HG02588 (cell line): ENCODE data around the gene SLC16A7.
"Not testable (repeated sequence)": the region's sequence is repeated elsewhere in the genome, so short reads cannot be mapped to it uniquely, and the experiment has no call there.

Experiments used
- ATAC-seq: cut with Tn5 transposase; IDR thresholded peaks from one replicate; pipeline ENCODE4 v1.9.1; 2021; ENCODE audit warnings: mild to moderate bottlenecking, moderate library complexity; ENCODE audit not compliant: unreplicated experiment

Gene SLC16A7

DNA sequence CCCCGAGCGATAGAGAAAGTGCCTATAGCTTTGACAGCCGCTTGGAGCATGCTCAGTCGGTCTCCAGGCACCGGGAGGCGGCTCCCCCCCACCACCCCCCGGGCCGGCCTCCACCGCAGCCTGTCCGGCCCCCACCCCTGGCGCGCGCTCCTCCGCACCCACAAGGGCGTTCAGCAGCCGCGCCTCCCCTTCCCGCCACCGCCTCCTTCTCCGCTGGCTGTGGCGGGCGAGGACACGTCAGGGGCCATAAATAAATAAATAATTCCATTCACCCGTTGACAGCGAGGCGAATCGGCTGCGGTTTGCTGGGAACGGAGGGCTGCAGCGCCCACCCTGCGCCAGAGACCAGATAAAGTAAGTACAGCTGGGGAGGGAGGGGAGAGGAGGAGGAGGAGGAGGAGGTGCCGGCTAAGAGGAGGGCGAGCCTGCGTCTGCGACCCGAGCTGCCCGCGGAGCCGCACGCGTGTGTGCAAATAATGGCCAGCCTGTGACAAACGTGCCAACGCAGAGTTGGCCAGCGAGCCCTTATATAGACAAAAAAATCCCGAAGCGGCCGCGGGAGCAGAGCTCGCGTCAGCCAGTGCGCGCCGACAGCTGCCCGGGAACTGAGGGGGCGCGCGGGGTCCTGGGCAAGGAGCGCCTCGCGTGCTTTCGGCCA is at the start of gene SLC16A7:
Gene SLC16A7 (plus strand): TSS at position 147 of the 658 bp plus-strand sequence. CDS start 108,773 bp downstream, outside the sequence.
- ATAC-seq: peak; percentile 61

DNA sequence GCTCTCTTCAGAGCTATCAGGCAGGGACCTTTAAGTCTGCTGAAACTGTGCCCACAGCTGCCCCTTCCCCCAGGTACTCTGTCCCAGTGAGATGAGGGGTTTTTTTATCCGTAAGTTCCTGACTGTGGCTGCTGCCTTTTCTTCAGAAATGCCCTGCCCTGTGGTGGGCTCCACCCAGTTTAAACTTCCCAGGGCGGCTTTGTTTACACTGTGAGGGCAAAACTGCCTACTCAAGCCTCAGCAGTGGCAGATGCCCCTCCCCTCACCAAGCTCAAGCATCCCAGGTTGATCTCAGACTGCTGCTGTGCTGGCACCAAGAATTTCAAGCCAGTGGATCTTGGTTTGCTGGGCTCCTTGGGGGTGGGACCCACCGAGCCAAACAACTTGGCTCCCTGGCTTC is 46.9 kb upstream of the SLC16A7 start:
- no peak for ATAC-seq

DNA sequence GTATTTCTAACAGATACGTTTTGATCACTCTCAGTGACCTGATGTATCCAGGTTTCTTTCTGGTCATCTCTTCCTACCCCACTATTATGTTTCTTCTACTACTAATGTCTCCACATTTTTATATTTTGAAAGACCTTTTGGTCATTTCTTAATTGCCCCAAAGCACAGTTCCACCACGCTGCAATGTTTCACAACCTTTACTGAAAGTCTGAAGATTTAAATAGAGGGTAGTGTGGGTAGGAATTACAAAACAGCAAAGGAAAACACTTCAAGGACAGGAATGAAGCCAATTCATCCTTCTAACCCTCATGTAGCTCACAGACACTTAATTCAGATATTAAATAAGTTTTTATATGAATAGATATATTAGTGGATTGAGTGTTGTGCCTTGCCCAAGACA is 36.1 kb upstream of the SLC16A7 start:
- no peak for ATAC-seq

GRCh38 chr12:59570145-59570544 is 25.7 kb upstream of the SLC16A7 start:
- ATAC-seq: no peak

DNA sequence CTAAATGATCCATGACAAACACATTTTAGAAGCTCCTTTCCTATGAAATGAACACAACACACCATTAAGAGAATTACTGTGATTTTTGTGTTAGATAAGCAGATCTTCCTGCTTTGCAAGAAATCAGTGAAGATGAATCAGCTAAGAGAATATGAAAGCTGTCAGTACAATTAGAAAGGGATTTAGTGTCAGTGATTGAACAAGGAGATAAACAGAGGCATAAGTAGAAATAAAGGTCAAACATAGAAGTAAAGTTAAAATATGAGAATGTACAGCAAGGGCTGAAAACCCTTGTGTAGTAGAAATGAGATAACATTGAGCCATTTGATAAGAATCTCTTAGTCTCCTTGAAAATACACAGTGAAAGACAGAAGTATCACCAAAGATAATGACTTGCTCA is 21.4 kb upstream of the SLC16A7 start:
- ATAC-seq: no peak

GRCh38 chr12:59575826-59576225 is 20.0 kb upstream of the SLC16A7 start:
- no peak for ATAC-seq

- ATAC-seq: no peak
These were observed 17.6 kb upstream of the SLC16A7 start for GRCh38 chr12:59578254-59578653.

- ATAC-seq: no peak
These were observed 16.2 kb upstream of the SLC16A7 start for GRCh38 chr12:59579631-59580030.

GRCh38 chr12:59580050-59580449 is 15.8 kb upstream of the SLC16A7 start:
- ATAC-seq: no peak

DNA sequence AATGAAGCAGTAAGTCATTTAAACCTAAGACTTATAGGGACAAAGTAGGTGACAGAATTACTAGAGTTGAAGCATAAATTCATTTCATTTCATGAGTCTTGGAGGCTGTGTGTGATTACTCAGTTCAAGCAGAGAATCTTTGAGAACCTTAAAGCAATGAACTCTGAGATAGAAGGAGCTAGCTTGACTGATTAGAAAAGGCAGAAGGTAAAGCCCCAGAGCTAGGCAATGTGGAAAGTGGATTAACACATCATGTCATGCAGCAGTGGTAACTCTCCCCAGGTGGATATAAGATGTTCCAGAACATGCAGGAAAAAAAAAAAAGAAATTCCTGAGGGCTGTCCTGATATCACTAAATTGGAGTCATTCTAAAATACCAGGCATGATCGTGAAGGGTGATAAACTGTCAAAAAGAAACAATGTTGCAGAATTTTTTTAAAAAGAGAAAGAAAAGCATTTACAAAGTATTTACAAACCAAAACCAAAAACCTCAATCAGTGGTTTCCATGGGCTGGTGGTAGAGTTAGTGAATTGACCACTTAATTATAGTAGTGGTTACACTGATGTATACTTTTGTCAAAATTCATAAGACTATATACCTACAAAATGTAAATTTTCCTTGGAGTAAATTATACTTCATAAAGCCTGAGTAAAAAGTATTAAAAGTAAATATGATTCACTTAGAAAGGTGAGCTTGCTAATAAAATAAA is 12.7 kb upstream of the SLC16A7 start:
- no peak for ATAC-seq

- no peak for ATAC-seq
These were observed 8.1 kb upstream of the SLC16A7 start for GRCh38 chr12:59587710-59588109.

- no peak for ATAC-seq
These were observed 2.1 kb upstream of the SLC16A7 start for GRCh38 chr12:59593761-59594160.

DNA sequence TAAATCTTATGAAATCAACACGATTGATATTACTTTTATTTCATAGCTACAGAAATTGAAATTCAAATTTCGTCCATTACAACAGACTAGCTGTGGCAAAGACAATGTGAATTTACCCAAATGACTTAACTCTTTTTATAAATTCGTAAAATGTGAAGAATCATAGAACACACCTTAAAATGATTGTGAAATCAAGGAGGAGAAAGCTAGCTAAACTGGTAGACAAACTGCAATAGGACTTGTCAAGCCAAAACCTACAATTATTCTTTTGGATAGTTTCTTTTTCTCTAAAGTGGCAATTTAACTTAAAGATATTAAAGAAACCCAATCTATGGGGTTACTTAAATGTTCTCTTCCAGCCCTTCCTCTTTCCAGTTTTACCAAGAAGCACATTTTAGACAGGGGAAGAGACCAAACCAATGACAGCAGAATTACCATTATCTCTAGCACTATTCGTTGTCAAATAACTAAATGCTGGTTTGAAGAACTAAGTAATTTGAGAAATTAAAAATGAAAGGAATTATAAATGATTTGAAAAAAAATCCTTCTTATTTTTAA is 807 bp upstream of the SLC16A7 start:
- no peak for ATAC-seq

DNA sequence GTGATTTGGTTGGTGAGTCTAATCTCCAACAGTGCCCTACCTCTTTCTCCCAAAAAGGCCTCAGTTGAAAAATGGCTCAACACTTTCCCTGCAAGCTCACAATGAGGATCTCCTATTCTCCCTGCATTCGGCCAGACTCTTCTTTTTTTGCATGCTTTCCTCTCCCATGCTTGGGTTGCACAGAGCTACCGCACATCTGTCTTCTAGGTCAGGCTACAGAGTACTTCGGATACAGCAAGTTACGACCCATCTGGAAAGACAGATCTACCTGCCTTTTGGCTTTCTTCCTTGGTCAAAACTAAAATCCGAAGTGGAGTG is 305 bp upstream of the SLC16A7 start:
- no peak for ATAC-seq

GRCh38 chr12:59597385-59597781 is 1.6 kb downstream of the SLC16A7 start:
- ATAC-seq: peak; percentile 47

DNA sequence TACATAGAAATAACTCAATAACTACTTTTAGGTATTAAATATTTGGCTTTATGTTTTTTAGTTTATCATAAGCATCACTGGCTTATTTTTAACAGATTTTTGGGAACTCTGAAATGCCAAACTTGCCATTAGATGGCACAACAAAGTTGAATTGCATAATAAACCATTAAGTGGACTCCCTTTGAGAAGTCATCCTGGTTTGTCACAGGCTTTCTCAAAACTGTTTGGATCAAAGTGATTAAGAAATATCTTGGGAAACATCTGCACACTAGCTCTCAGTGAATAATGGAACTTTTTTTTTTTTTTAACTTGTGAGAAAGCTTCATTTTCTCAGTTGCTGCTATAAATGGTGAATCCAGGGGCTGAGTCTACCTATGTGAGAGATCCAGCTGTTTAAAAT is 4.3 kb downstream of the SLC16A7 start:
- no peak for ATAC-seq

DNA sequence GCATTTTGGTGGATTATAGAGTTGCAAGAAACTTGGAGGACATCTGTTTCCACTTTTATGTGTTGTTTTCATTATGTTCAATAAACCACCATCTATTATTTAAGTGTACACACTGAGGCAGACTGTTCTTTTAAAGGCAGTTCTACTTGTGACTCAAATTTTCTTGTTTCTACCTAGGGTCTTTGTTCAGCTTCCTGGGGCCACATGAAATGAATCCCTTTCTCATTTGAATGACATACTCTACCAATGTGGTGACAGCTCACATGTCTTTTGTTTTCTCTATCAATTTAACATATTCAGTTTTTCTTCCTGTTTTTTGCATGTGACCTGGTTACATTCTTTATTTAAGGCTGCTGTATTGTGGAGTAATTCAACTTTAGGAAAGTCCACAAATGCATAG is 7.9 kb downstream of the SLC16A7 start:
- no peak for ATAC-seq

- ATAC-seq: not testable (repeated sequence)
These were observed 17.1 kb downstream of the SLC16A7 start for GRCh38 chr12:59612823-59613434.

DNA sequence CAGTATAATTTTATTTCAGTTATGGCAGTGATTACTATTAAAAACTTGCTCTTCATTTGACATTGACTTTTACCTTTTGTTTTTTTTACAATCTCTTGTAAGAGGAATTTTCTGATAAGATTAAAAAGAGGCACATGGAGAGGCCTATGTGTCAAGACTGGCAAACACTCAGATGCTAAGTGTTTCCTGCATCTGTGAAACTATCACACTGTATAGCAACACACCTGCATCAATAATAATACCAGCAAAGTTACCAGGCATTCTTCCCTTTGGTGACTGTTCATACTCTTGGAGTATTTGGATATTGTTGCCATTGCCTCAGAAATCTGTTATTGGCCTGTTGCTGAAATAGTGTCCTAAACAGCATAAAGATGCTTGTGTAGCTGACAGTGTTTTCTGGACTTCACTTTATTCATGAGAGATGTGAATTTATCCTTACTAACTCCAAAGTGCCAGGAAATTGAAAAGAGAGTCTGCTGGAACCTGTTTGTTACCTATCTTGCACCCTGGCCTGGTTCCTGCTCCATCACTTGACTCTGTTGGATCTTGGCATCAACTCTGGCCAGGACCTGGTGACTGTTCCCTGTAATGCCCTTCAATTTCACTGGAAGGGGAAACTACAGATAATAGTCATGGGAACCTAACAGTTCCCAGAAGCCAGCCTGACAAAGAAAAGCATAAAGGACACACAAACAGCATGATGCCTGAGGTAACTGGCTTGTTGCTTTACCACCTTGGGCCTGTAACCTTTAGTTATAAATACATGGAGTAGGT is 19.8 kb downstream of the SLC16A7 start:
- ATAC-seq: no peak

DNA sequence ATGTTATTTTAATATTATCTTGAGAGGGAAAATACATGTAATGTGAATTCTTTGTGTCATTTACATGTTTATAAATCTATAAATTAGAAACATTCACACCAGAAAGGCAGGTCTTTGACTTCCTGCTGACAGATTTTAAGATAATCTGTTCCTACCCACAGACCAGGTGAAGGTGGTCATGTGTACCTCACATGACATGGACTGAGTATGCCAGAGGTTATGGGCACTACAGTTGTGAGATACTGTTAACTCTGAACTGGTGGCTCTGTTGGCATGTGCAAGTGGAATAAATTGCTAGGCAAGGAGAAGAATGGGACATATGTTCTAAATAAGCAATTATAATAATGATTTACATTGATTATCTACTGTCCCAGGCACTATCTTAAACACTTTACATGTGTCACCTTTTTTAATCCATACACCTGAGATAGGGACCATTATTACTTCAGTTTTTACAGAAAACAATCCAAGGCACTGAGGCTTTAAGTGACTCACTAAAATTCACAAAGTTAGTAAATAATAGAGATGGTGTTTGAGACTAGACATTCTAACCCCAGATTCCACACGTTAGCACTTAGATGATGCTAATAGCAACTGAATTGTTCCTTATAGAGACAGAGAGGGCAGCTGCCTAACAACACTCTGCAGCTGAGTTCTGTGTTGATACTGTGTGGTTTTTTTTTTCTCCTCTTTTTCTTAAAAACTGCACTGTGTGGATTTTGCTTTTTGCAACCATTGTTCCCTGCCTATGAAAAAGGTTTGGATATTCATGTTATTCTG is 23.8 kb downstream of the SLC16A7 start:
- no peak for ATAC-seq

DNA sequence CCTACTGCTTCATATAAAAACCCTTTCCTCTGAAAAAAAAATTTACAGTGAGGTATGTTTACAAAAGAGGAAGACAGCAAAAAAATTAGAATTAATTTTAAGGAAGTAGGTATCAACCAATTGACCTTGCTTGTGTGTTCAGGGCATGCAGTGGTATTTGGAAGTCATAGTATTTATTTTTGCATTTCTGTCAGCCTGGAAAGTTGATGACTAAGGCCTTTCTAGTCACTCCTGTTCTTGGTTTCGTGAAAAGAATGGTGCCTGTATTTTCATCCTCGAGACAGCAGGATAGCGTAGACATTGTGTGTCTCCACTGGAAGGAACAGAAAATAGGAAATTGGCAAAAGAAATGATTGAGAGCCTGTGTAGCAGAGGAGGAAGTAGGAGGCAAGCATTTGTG is 24.5 kb downstream of the SLC16A7 start:
- no peak for ATAC-seq
